ENCODE results near the gene MRAP. TPM values are rescaled to one million over a fixed set of nuclear protein-coding genes. Genes with fewer than 3 reads are reported as not detected.

MRAP gene
- total and polyA plus RNA-seq, 2 experiments from 2014 or later: not detected

DNA sequence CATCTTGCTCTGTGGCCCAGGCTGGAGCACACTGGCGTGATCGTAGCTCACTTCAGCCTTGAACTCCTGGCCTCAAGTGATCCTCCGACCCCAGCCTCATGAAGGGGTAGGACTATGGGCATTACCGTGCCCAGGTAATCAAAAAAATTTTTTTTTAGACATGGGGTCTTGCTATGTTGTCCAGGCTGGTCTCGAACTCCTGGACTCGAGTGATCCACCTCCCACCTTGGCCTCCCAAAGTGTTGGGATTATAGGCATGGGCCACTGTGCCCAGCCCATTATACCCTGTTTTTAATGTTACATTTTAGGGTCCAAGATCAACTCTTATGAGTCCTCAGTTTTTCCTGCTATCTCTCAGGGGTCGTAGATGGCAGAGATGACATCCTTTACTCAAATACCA, 6.3 kb downstream of the MRAP start:
- Histone ChIP-seq H3K79me2 (ENCODE audit: insufficient read depth) (no peaks in the 10 kb centered on the region), H3K27ac (no peak overlapping the region), H3K4me2 (ENCODE audit: unreplicated experiment) (no peak overlapping the region), H3K9me2 (ENCODE audit: insufficient read depth) (no peaks in the 10 kb centered on the region), H3K9ac (no peak overlapping the region), H3K27me3 (replicated peaks; ENCODE audit: insufficient read depth) (no peaks in the 10 kb centered on the region), H3F3A (ENCODE audit: insufficient read depth) (no peaks in the 10 kb centered on the region), H3K36me3 (ENCODE audit: low read depth) (0 out of 2 replicates have a peak, but pooled peaks cover 5% of the 10 kb centered on the region), H4K20me1 (ENCODE audit: insufficient read depth) (no peaks in the 10 kb centered on the region), H3K4me1 (ENCODE audit: insufficient read depth) (no peaks in the 10 kb centered on the region), H3K4me3 (no peak overlapping the region), H3K9me3 (ENCODE audit: low read depth) (no peaks in the 10 kb centered on the region), H2AFZ (no peak overlapping the region)
- in situ Hi-C loops (cut with MboI): no loop called here
- no peak for DNase-seq
- 96 to 98% methylated on average over 7 of the region's 7 CpGs for WGBS, 2 experiments (ENCODE audit: low coverage in 1 of 2, low lambda C conversion rate in 2 of 2, missing lambda C conversion rate in 2 of 2)
- TF ChIP-seq EZH2phosphoT487 (IDR thresholded peaks at IDR 0.05; ENCODE audit: insufficient read depth, low read depth) (no peak), EZH2 (IDR thresholded peaks at IDR 0.05; ENCODE audit: insufficient read depth, poor library complexity, severe bottlenecking) (no peak)

DNA sequence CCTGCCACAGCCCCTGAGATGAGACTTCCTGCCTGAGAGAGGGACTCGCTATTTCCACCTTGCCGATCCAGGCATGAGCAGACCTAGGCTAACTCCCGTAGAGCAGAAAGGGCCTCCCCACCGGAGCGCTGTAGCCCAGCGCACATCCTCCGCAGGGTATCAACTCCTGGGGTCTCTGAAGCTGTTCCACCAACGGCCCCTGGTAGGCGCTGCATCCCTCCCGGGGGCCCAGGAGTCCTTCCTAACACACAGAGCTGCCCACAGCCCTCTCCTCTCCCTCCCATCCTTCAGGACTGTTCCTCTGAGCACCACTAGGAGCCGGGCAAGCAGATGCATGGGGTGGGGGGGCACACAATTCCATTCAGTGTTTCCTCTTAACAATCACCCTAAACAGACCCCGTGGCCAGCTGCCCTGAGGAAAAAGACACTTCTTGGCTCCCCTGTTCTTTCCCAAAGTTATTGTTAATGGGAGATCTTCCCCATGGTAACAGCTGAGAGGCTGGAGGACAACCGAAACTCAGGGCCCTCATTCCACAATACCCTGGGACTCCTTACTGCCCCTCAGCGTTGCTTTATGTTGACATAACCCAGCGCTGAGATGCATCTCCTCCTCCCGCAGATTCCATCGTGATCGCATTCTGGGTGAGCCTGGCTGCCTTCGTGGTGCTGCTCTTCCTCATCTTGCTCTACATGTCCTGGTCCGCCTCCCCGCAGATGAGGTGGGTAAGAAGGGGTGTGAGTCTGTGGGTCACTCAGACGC, 7.5 kb downstream of the MRAP start:
- Histone ChIP-seq H3K4me3 (no peak overlapping the region), H3K27ac (no peak overlapping the region), H3K9ac (no peak overlapping the region), H3K4me1 (ENCODE audit: insufficient read depth) (no peaks in the 10 kb centered on the region), H2AFZ (no peak overlapping the region), H3K9me3 (ENCODE audit: low read depth) (no peaks in the 10 kb centered on the region), H3K4me2 (ENCODE audit: unreplicated experiment) (no peak overlapping the region), H3F3A (ENCODE audit: insufficient read depth) (no peaks in the 10 kb centered on the region), H3K9me2 (ENCODE audit: insufficient read depth) (no peaks in the 10 kb centered on the region), H3K36me3 (ENCODE audit: low read depth) (0 out of 2 replicates have a peak, but pooled peaks cover 5% of the 10 kb centered on the region), H3K79me2 (ENCODE audit: insufficient read depth) (no peaks in the 10 kb centered on the region), H3K27me3 (replicated peaks; ENCODE audit: insufficient read depth) (no peaks in the 10 kb centered on the region), H4K20me1 (ENCODE audit: insufficient read depth) (no peaks in the 10 kb centered on the region)
- no peak for DNase-seq
- WGBS, 2 experiments (ENCODE audit: low coverage in 1 of 2, low lambda C conversion rate in 2 of 2, missing lambda C conversion rate in 2 of 2): 72 to 76% methylated on average over 22 of the region's 22 CpGs
- TF ChIP-seq EZH2phosphoT487 (IDR thresholded peaks at IDR 0.05; ENCODE audit: insufficient read depth, low read depth) (no peak), EZH2 (IDR thresholded peaks at IDR 0.05; ENCODE audit: insufficient read depth, poor library complexity, severe bottlenecking) (no peak)
- in situ Hi-C loops (cut with MboI): no loop called here

DNA sequence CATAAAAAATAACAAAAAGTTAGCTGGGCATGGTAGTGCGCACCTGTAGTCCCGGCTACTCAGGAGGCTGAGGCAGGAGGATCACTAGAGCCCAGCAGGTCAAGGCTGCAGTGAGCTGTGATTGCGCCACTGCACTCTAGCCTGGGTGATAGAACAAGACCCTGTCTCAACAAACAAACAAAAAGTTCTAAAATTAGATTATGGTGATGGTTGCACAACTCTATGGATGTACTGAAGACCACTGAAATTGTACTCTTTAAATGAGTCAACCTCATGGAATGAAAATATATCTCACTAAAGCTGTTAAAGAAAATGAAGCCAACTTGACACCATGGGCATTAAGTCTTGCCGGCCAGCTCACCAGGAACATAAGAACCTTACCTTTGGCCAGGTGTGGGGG, 9.1 kb downstream of the MRAP start:
- Histone ChIP-seq H3K27ac (no peak overlapping the region), H3K79me2 (ENCODE audit: insufficient read depth) (0 out of 2 replicates have a peak, but pooled peaks cover 9% of the 10 kb centered on the region), H3K9ac (no peak overlapping the region), H2AFZ (no peak overlapping the region), H3K9me2 (ENCODE audit: insufficient read depth) (no peaks in the 10 kb centered on the region), H3K4me1 (ENCODE audit: insufficient read depth) (no peaks in the 10 kb centered on the region), H3K36me3 (ENCODE audit: low read depth) (0 out of 2 replicates have a peak, but pooled peaks cover 5% of the 10 kb centered on the region), H3K4me2 (ENCODE audit: unreplicated experiment) (no peak overlapping the region), H3K27me3 (replicated peaks; ENCODE audit: insufficient read depth) (no peaks in the 10 kb centered on the region), H3F3A (ENCODE audit: insufficient read depth) (no peaks in the 10 kb centered on the region), H3K9me3 (ENCODE audit: low read depth) (no peaks in the 10 kb centered on the region), H4K20me1 (ENCODE audit: insufficient read depth) (no peaks in the 10 kb centered on the region), H3K4me3 (no peak overlapping the region)
- in situ Hi-C loops (cut with MboI): no loop called here
- WGBS, 2 experiments (ENCODE audit: low coverage in 1 of 2, low lambda C conversion rate in 2 of 2, missing lambda C conversion rate in 2 of 2): 95 to 97% methylated on average over 4 of the region's 4 CpGs
- no peak for DNase-seq
- TF ChIP-seq EZH2phosphoT487 (IDR thresholded peaks at IDR 0.05; ENCODE audit: insufficient read depth, low read depth) (no peak), EZH2 (IDR thresholded peaks at IDR 0.05; ENCODE audit: insufficient read depth, poor library complexity, severe bottlenecking) (no peak)

DNA sequence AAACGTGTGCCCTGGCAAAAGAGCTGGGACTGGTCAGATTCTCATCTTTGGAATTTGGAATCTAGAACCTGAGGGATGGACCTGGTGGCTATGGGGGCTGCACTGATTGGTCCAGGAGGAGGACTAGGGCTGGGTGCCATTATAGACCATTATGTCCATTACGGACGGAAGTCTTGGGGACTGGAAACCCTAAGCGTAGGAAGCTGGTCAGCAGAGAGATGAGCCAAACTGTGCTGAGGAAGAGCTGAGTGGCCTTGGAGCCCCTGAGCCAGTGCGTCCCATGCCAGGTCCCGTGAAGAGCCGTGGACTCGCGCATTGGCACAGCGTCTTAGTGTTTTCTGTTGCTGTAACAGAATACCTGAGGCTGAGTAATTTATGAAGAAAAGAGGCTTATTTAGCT, 10.0 kb downstream of the MRAP start:
- Histone ChIP-seq H3K27ac (no peak overlapping the region), H3K9me3 (ENCODE audit: low read depth) (no peaks in the 10 kb centered on the region), H4K20me1 (ENCODE audit: insufficient read depth) (no peaks in the 10 kb centered on the region), H3K4me3 (no peak overlapping the region), H3K9ac (no peak overlapping the region), H3F3A (ENCODE audit: insufficient read depth) (no peaks in the 10 kb centered on the region), H3K79me2 (ENCODE audit: insufficient read depth) (0 out of 2 replicates have a peak, but pooled peaks cover 16% of the 10 kb centered on the region), H2AFZ (no peak overlapping the region), H3K36me3 (ENCODE audit: low read depth) (peaks cover 9% of the 10 kb centered on the region; the same call in 1 of the 2 replicates), H3K4me1 (ENCODE audit: insufficient read depth) (no peaks in the 10 kb centered on the region), H3K27me3 (replicated peaks; ENCODE audit: insufficient read depth) (no peaks in the 10 kb centered on the region), H3K9me2 (ENCODE audit: insufficient read depth) (no peaks in the 10 kb centered on the region), H3K4me2 (ENCODE audit: unreplicated experiment) (no peak overlapping the region)
- TF ChIP-seq EZH2 (IDR thresholded peaks at IDR 0.05; ENCODE audit: insufficient read depth, poor library complexity, severe bottlenecking) (no peak), EZH2phosphoT487 (IDR thresholded peaks at IDR 0.05; ENCODE audit: insufficient read depth, low read depth) (no peak)
- no peak for DNase-seq
- 94 to 96% methylated on average over 10 of the region's 10 CpGs for WGBS, 2 experiments (ENCODE audit: low coverage in 1 of 2, low lambda C conversion rate in 2 of 2, missing lambda C conversion rate in 2 of 2)
- in situ Hi-C loops (cut with MboI): no loop called here

Measured in GM23248 (cell line).